Calu3 (cell line): Measurements from ENCODE around the gene MAP4K5. TPM values are rescaled to one million over a fixed set of nuclear protein-coding genes. Genes with fewer than 3 reads are reported as not detected.
A peak's percentile ranks its signal among the peaks of the same experiment; 100 is the strongest.
"Not testable (repeated sequence)": the region's sequence is repeated elsewhere in the genome, so short reads cannot be mapped to it uniquely, and the experiment has no call there.

Experiments
- BruUV-seq: library from RNA; stranded (reverse); fragments of 400-500 nt; replicated peaks from 2 replicates; lab custom pipeline; 2021; lab: Mats Ljungman, UMichigan
- CTCF ChIA-PET: fragments of 300-600 bp; sonication (Branson Sonifier 250); formaldehyde crosslinking; loops from one replicate; lab custom pipeline; 2022; ENCODE audit warnings: antibody characterized with exemption; lab: Charles Lee
- DNase-seq: peaks from one replicate; pipeline ENCODE4 v3.0.0; 2022
- H3K27ac Mint-ChIP-seq: one replicate; pipeline ENCODE4 v1.8.0; 2022; ENCODE audit warnings: mixed read lengths; ENCODE audit not compliant: unreplicated experiment
- H3K27me3 Mint-ChIP-seq: one replicate; pipeline ENCODE4 v1.8.0; 2022; ENCODE audit warnings: mixed read lengths; ENCODE audit not compliant: unreplicated experiment
- H3K36me3 Mint-ChIP-seq: one replicate; pipeline ENCODE4 v1.8.0; 2022; ENCODE audit warnings: mild to moderate bottlenecking, moderate library complexity, mixed read lengths; ENCODE audit not compliant: insufficient read depth, unreplicated experiment
- H3K4me1 Mint-ChIP-seq: one replicate; pipeline ENCODE4 v1.8.0; 2022; ENCODE audit warnings: mild to moderate bottlenecking, low read depth, mixed read lengths; ENCODE audit not compliant: unreplicated experiment
- H3K4me3 Mint-ChIP-seq: one replicate; pipeline ENCODE4 v1.8.0; 2022; ENCODE audit warnings: mild to moderate bottlenecking, low read depth, moderate library complexity, mixed read lengths; ENCODE audit not compliant: unreplicated experiment
- H3K9me3 Mint-ChIP-seq: one replicate; pipeline ENCODE4 v1.8.0; 2022; ENCODE audit warnings: low read depth, mixed read lengths; ENCODE audit not compliant: unreplicated experiment
- intact Hi-C: fragments of 100-400 bp; cut with micrococcal nuclease; formaldehyde crosslinking; loops from one replicate; pipeline ENCODE4 v1.10.0; 2022; ENCODE audit not compliant: unreplicated experiment
- total RNA-seq: library from RNA; stranded (reverse); gene quantifications from 2 replicates; pipeline ENCODE4 v1.2.3, GENCODE V29; 2022
- TF ChIP-seq, protein P1 (sequence below): fragments of 200-600 bp; IDR thresholded peaks from one replicate; pipeline ENCODE4 v1.8.0; 2022; ENCODE audit warnings: antibody characterized with exemption; ENCODE audit not compliant: unreplicated experiment

The MAP4K5 gene
- total RNA-seq, 1 experiment from 2014 or later: 67.4 TPM

DNA sequence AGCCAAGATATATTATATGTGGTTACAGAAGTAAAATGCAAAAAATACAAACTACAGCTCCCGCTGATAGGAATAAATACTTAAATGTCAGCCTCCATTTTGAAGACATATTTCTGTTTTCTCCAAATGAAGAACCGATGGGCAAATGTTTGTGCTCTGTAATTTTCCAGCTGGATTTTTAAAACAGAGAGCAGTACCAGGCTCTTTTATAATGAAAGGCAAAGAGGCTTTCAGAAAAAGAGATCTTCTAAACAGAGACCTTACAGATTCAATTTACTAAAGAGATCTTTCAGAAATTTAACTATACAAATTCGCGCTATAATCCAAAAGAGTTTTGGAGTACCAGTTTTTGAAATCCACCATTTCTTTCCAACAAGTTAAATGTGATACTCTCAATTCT is 19.9 kb downstream of the MAP4K5 start:
- Mint-ChIP-seq H3K36me3 (peaks cover 6% of the 10 kb centered on the region), H3K4me1 (peaks cover 19% of the 10 kb centered on the region), H3K4me3 (no peak overlapping the region), H3K9me3 (no peaks in the 10 kb centered on the region), H3K27ac (no peak overlapping the region), H3K27me3 (no peaks in the 10 kb centered on the region)
- TF ChIP-seq, protein P1, sequence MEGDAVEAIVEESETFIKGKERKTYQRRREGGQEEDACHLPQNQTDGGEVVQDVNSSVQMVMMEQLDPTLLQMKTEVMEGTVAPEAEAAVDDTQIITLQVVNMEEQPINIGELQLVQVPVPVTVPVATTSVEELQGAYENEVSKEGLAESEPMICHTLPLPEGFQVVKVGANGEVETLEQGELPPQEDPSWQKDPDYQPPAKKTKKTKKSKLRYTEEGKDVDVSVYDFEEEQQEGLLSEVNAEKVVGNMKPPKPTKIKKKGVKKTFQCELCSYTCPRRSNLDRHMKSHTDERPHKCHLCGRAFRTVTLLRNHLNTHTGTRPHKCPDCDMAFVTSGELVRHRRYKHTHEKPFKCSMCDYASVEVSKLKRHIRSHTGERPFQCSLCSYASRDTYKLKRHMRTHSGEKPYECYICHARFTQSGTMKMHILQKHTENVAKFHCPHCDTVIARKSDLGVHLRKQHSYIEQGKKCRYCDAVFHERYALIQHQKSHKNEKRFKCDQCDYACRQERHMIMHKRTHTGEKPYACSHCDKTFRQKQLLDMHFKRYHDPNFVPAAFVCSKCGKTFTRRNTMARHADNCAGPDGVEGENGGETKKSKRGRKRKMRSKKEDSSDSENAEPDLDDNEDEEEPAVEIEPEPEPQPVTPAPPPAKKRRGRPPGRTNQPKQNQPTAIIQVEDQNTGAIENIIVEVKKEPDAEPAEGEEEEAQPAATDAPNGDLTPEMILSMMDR: no peak
- CTCF ChIA-PET: no interaction called here
- BruUV-seq: no TSS peak
- no peak for DNase-seq
- intact Hi-C loops: no loop called here

DNA sequence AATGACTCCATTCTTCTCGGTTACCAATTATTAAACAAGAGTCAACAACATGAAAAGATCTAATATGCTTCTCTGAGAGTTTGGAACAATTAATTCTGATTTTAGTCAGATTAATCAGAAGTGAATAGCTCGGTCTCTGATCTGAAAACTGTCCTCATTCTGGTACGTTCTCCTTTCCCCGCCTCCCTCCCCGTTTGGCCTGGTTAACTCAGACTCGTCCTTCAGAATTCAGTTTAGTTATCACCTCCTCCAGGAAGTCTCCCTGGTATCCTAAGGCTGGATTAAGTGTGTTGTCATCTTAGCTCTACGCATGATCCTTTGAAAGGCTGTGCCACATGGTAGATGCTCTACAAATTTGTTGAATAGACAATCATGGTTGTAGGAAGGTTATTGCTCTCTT is 22.2 kb downstream of the MAP4K5 start:
- BruUV-seq: no TSS peak
- peaks cover 23% of the 10 kb centered on the region for H3K4me1 Mint-ChIP-seq
- no peaks in the 10 kb centered on the region for H3K27me3 Mint-ChIP-seq
- intact Hi-C loops: no loop called here
- CTCF ChIA-PET: no interaction called here
- H3K4me3 Mint-ChIP-seq: no peak overlapping the region
- no peaks in the 10 kb centered on the region for H3K9me3 Mint-ChIP-seq
- peaks cover 6% of the 10 kb centered on the region for H3K36me3 Mint-ChIP-seq
- peak overlapping the region; percentile 47 for H3K27ac Mint-ChIP-seq
- DNase-seq: peak; percentile 9
- TF ChIP-seq, protein P1: no peak

DNA sequence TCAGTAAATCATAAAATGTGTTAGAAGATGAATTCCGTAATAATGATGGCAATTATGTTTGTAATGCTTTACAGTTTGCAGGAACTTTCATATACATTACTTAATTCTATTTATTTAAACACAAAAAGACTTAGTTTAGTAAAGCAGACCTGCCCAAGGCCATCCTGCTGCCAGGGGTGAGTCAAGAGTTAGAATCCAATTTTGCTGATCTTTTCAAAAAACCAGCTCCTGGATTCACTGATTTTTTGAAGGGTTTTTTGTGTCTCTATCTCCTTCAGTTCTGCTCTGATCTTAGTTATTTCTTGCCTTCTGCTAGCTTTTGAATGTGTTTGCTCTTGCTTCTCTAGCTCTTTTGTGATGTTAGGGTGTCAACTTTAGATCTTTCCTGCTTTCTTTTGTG is 25.3 kb downstream of the MAP4K5 start:
- intact Hi-C loops, H3K4me3 Mint-ChIP-seq, H3K9me3 Mint-ChIP-seq, CTCF ChIA-PET, H3K27me3 Mint-ChIP-seq, H3K27ac Mint-ChIP-seq, DNase-seq, BruUV-seq: not testable (repeated sequence)
- peaks cover 11% of the 10 kb centered on the region for H3K36me3 Mint-ChIP-seq
- peaks cover 35% of the 10 kb centered on the region for H3K4me1 Mint-ChIP-seq

DNA sequence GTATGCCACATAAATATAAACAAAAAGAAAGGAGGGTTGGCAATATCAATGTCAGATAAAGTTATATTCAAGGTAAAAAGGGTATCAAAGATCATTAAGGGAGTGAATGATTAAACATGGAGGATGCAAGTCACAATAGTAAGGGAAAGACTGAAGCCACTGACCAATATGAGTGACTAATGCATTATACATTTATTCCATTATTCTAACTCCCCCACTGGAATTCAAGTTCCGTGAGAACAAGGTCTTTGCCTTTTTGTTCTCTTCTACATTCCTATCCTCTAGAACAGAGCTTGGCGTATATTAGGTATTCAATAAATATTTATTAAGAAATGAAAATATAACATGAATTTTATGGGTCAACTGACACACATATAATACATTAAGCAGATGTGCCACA is 30.7 kb downstream of the MAP4K5 start:
- H3K27ac Mint-ChIP-seq: no peak overlapping the region
- no peaks in the 10 kb centered on the region for H3K9me3 Mint-ChIP-seq
- CTCF ChIA-PET: no interaction called here
- H3K27me3 Mint-ChIP-seq: no peaks in the 10 kb centered on the region
- peaks cover 11% of the 10 kb centered on the region for H3K36me3 Mint-ChIP-seq
- TF ChIP-seq, protein P1: no peak
- BruUV-seq: no TSS peak
- no peak for DNase-seq
- intact Hi-C loops: loop anchor here (5.0 kb wide), 1 partner anchor 34 kb away; no protein-coding TSS in a partner anchor
- H3K4me3 Mint-ChIP-seq: no peak overlapping the region
- peaks cover 38% of the 10 kb centered on the region for H3K4me1 Mint-ChIP-seq

DNA sequence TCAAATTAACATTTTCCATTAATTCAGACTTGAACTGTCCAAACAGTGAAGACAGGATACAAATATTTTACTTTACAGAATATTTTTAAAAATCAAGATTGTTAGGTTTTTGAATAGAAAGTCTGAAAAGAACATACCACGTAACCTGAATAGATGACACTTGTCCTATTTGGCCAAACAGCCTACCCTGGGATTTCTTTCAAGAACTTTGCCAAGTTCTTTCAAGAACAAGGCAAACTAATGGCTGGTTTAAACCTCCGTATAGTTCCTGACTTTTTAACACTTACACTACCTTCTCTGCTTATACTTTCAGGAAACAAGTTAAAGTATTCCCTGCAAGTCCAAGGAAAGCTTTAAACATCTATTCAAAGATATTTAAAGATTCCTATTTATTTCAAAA is 35.0 kb downstream of the MAP4K5 start:
- peaks cover 6% of the 10 kb centered on the region for H3K36me3 Mint-ChIP-seq
- BruUV-seq: no TSS peak
- CTCF ChIA-PET: no interaction called here
- H3K27ac Mint-ChIP-seq: no peak overlapping the region
- peaks cover 28% of the 10 kb centered on the region for H3K4me1 Mint-ChIP-seq
- no peaks in the 10 kb centered on the region for H3K27me3 Mint-ChIP-seq
- H3K4me3 Mint-ChIP-seq: no peak overlapping the region
- intact Hi-C loops: no loop called here
- TF ChIP-seq, protein P1: no peak
- no peak for DNase-seq
- no peaks in the 10 kb centered on the region for H3K9me3 Mint-ChIP-seq
